Uterus (tissue), 4 donors: ENCODE measurements around the gene DOCK7. TPM values are rescaled to one million over a fixed set of nuclear protein-coding genes. Genes with fewer than 3 reads are reported as not detected.

Experiments
- DNase-seq, 2 donors: peaks; one replicate each; pipeline ENCODE4 v3.0.0-alpha.2; 2019 to 2020
- H3K27ac ChIP-seq, 2 donors: fragments of 200-600 bp; sonication (generic); 1 replicate in 1 of 2; 2 replicates in 1 of 2; pipeline ENCODE4 v1.5.1; 2016 to 2018
- H3K27me3 ChIP-seq, 2 donors: fragments of 200-600 bp; sonication (generic); one replicate each; pipeline ENCODE4 v1.5.1; 2018 to 2019; ENCODE audit warnings: control low read depth in 1 of 2
- H3K36me3 ChIP-seq, 2 donors: fragments of 200-600 bp; sonication (generic); one replicate each; pipeline ENCODE4 v1.5.1; 2019; ENCODE audit warnings: control low read depth in 1 of 2
- H3K4me1 ChIP-seq, 2 donors: fragments of 200-600 bp; sonication (generic); one replicate each; pipeline ENCODE4 v1.5.1; 2018 to 2019; ENCODE audit warnings: control low read depth in 1 of 2
- H3K4me3 ChIP-seq, 2 donors: fragments of 200-600 bp; sonication (generic); 1 replicate in 1 of 2; 2 replicates in 1 of 2; pipeline ENCODE4 v1.5.1; 2018 to 2019; ENCODE audit warnings: mild to moderate bottlenecking in 1 of 2
- H3K9me3 ChIP-seq, 2 donors: fragments of 200-600 bp; sonication (generic); one replicate each; pipeline ENCODE4 v1.5.1; 2019; ENCODE audit warnings: control low read depth in 1 of 2
- POLR2A ChIP-seq, 2 donors: fragments of 450-650 bp; IDR thresholded peaks; one replicate each; pipeline ENCODE4 v1.6.1; 2016; ENCODE audit warnings: antibody characterized with exemption in 2 of 2, mild to moderate bottlenecking in 1 of 2, moderate library complexity in 1 of 2
- intact Hi-C: fragments of 100-400 bp; cut with DNase I; formaldehyde crosslinking; loops from one replicate; pipeline ENCODE4 v1.15.1; 2023; ENCODE audit warnings: low total_unique reads
- total RNA-seq, 4 donors: library from RNA; depleted of rRNA in 3 of 4; stranded (reverse); fragments of >200 nt in 3 of 4; gene quantifications; one replicate each; pipeline versions ENCODE4 v1.1.0 to v1.2.4, GENCODE V29; 2014 to 2023
- TF ChIP-seq, protein P1 (sequence below), 4 experiments: fragments of 200-600 bp in 2 of 4; fragments of 450-650 bp in 2 of 4; sonication (generic) in 2 of 4; IDR thresholded peaks; one replicate each; pipeline ENCODE4 v1.5.1; 2016 to 2019; ENCODE audit warnings: antibody characterized with exemption in 4 of 4, mild to moderate bottlenecking in 2 of 4, moderate library complexity in 1 of 4
- donor health status: DM: yes; HTN: yes; CAD: no.

Gene DOCK7
- total RNA-seq, 4 donors from 2014 or later = 17.9 to 134 (median 77.9) TPM

DNA sequence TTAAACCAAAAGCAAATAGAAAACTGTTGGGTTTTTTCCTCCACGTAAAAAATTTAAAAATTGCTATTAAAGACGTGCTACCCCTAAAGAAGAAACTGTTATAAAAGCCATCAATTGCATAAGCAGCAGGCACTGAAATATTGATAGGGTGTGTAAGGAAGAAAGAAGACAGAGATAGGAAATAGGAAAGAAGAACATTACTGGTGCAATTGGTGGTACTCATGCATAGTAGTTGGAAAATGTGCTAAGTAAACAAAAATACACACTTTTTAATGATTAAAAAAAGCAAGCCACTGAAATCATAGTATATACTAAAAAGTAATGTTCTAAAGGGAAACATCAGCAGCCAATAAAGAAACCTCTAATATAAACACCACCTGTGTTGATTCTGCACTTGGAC is 143.6 kb downstream of the DOCK7 start:
- intact Hi-C loops = no loop called here
- no peak overlapping the region for H3K4me3 ChIP-seq
- TF ChIP-seq, protein P1, sequence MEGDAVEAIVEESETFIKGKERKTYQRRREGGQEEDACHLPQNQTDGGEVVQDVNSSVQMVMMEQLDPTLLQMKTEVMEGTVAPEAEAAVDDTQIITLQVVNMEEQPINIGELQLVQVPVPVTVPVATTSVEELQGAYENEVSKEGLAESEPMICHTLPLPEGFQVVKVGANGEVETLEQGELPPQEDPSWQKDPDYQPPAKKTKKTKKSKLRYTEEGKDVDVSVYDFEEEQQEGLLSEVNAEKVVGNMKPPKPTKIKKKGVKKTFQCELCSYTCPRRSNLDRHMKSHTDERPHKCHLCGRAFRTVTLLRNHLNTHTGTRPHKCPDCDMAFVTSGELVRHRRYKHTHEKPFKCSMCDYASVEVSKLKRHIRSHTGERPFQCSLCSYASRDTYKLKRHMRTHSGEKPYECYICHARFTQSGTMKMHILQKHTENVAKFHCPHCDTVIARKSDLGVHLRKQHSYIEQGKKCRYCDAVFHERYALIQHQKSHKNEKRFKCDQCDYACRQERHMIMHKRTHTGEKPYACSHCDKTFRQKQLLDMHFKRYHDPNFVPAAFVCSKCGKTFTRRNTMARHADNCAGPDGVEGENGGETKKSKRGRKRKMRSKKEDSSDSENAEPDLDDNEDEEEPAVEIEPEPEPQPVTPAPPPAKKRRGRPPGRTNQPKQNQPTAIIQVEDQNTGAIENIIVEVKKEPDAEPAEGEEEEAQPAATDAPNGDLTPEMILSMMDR (IDR thresholded peaks at IDR 0.05) = no peak
- no peak for TF ChIP-seq POLR2A (IDR thresholded peaks at IDR 0.05)
- H3K9me3 ChIP-seq = no peaks in the 10 kb centered on the region
- no peaks in the 10 kb centered on the region for H3K27me3 ChIP-seq
- H3K27ac ChIP-seq = no peak overlapping the region
- no peak for DNase-seq
- H3K36me3 ChIP-seq = no peaks in the 10 kb centered on the region
- H3K4me1 ChIP-seq = no peaks in the 10 kb centered on the region

- no peak for TF ChIP-seq POLR2A (IDR thresholded peaks at IDR 0.05)
- TF ChIP-seq, protein P1 (IDR thresholded peaks at IDR 0.05) = no peak
- Histone ChIP-seq H3K4me1 (no peaks in the 10 kb centered on the region), H3K36me3 (no peaks in the 10 kb centered on the region), H3K4me3 (no peak overlapping the region), H3K9me3 (no peaks in the 10 kb centered on the region), H3K27me3 (no peaks in the 10 kb centered on the region), H3K27ac (no peak overlapping the region)
- no peak for DNase-seq
- intact Hi-C loops = no loop called here
Measured at GRCh38 chr1:62541048-62541447, 147.1 kb downstream of the DOCK7 start.

GRCh38 chr1:62539028-62539447 is 149.1 kb downstream of the DOCK7 start:
- Histone ChIP-seq H3K27ac (no peak overlapping the region), H3K27me3 (no peaks in the 10 kb centered on the region), H3K36me3 (no peaks in the 10 kb centered on the region), H3K9me3 (no peaks in the 10 kb centered on the region), H3K4me1 (no peaks in the 10 kb centered on the region), H3K4me3 (no peak overlapping the region)
- TF ChIP-seq, protein P1 (IDR thresholded peaks at IDR 0.05) = no peak
- TF ChIP-seq POLR2A (IDR thresholded peaks at IDR 0.05) = no peak
- no peak for DNase-seq
- intact Hi-C loops = no loop called here

DNA sequence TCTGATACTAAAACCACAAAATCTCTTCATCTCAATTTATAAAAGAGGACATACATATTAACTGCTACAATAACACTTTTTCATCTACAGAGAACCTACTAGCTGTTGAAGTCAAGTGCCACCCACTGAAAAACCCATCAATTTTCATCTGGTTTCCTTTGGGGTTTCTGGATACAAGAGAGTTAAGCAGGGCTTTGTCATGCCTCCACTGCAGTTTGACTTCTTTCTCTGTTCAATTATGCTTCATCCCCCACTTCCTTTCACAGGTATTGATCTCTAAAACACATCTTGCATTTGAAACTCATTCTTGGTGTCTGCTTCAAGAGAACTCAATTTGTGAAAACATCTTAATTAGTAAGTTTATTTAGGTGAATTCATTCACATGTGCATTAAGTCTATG is 151.3 kb downstream of the DOCK7 start:
- TF ChIP-seq, protein P1 (IDR thresholded peaks at IDR 0.05) = no peak
- TF ChIP-seq POLR2A (IDR thresholded peaks at IDR 0.05) = no peak
- Histone ChIP-seq H3K27me3 (no peaks in the 10 kb centered on the region), H3K4me3 (no peak overlapping the region), H3K36me3 (no peaks in the 10 kb centered on the region), H3K27ac (no peak overlapping the region), H3K9me3 (no peaks in the 10 kb centered on the region), H3K4me1 (no peaks in the 10 kb centered on the region)
- DNase-seq = no peak
- intact Hi-C loops = no loop called here

DNA sequence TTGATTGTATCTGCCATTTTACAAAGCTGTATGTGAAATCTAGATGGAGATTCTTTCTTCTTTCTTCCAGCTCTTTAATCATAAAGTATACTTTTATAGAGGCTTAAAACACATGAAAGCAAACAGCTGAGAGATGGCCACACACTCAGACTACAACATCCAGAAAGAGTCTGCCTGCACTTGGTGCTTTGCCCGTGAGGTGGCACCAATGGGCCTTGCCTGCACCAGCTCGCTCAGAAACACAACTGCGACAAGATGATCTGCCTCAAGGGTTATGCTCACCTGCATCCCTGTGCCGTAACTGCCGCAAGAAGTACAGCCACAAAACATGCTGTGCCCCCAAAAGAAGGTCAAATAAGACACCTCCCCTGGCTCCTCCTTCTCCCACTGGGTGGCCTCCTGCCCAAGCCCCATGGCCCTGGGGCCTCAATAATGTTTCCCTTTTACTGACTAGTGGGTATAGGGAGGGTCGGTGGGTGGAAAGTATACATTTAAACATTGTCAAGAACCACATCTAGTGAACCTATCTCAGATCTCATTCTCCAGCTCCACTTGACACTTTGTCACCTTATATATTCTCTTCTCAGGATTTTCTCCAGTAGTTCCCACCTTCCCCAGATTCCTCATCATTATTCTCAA is 157.6 kb downstream of the DOCK7 start:
- H3K36me3 ChIP-seq = no peaks in the 10 kb centered on the region
- intact Hi-C loops = no loop called here

More for the DNA sequence above, 157.6 kb downstream of the DOCK7 start:
- Histone ChIP-seq H3K4me3 (no peak overlapping the region), H3K4me1 (no peaks in the 10 kb centered on the region), H3K27me3 (no peaks in the 10 kb centered on the region), H3K27ac (no peak overlapping the region), H3K9me3 (no peaks in the 10 kb centered on the region)
- peak in 1 of 2 donors; percentile 19 for DNase-seq
- TF ChIP-seq, protein P1 (IDR thresholded peaks at IDR 0.05) = peak; percentile 11 to 40 (median 31)
- no peak for TF ChIP-seq POLR2A (IDR thresholded peaks at IDR 0.05)
